ENCODE results near the gene LRP1B.

The LRP1B gene

GRCh38 chr2:141586985-141587384 is 543.8 kb downstream of the LRP1B start:
- Histone ChIP-seq H3K9me3 (ENCODE audit: control insufficient read depth, low read length) (no peaks in the 10 kb centered on the region), H3K4me3 (ENCODE audit: low read length) (no peak overlapping the region)

GRCh38 chr2:141582213-141582612 is 548.6 kb downstream of the LRP1B start:
- H3K4me1 ChIP-seq (ENCODE audit: control insufficient read depth, insufficient read depth, low read length): no peaks in the 10 kb centered on the region
- no peak overlapping the region for H3K9ac ChIP-seq (ENCODE audit: low read length)
- H3K9me3 ChIP-seq (ENCODE audit: control insufficient read depth, low read length): no peaks in the 10 kb centered on the region
- H3K36me3 ChIP-seq (ENCODE audit: control insufficient read depth, insufficient read depth, low read length, severe bottlenecking): no peaks in the 10 kb centered on the region
- H3K27me3 ChIP-seq (replicated peaks; ENCODE audit: control insufficient read depth, insufficient read depth, low read length): no peaks in the 10 kb centered on the region
- no peak overlapping the region for H3K4me3 ChIP-seq (ENCODE audit: low read length)
- no peak for DNase-seq (ENCODE audit: low read depth)

More at GRCh38 chr2:141586985-141587384, 543.8 kb downstream of the LRP1B start:
- Histone ChIP-seq H3K4me1 (ENCODE audit: control insufficient read depth, insufficient read depth, low read length) (no peaks in the 10 kb centered on the region), H3K27me3 (replicated peaks; ENCODE audit: control insufficient read depth, insufficient read depth, low read length) (no peaks in the 10 kb centered on the region), H3K9ac (ENCODE audit: low read length) (no peak overlapping the region), H3K36me3 (ENCODE audit: control insufficient read depth, insufficient read depth, low read length, severe bottlenecking) (no peaks in the 10 kb centered on the region)
- no peak for DNase-seq (ENCODE audit: low read depth)

- Histone ChIP-seq H3K27me3 (replicated peaks; ENCODE audit: control insufficient read depth, insufficient read depth, low read length) (no peaks in the 10 kb centered on the region), H3K4me3 (ENCODE audit: low read length) (no peak overlapping the region), H3K9ac (ENCODE audit: low read length) (no peak overlapping the region), H3K9me3 (ENCODE audit: control insufficient read depth, low read length) (no peaks in the 10 kb centered on the region), H3K4me1 (ENCODE audit: control insufficient read depth, insufficient read depth, low read length) (no peaks in the 10 kb centered on the region), H3K36me3 (ENCODE audit: control insufficient read depth, insufficient read depth, low read length, severe bottlenecking) (no peaks in the 10 kb centered on the region)
- DNase-seq (ENCODE audit: low read depth): no peak
Observed at GRCh38 chr2:141579071-141579470, 551.7 kb downstream of the LRP1B start.

- H3K4me3 ChIP-seq (ENCODE audit: low read length): no peak overlapping the region
- no peak for DNase-seq (ENCODE audit: low read depth)
Observed at GRCh38 chr2:141570474-141571131, 560.2 kb downstream of the LRP1B start.

GRCh38 chr2:141569941-141570340 is 560.9 kb downstream of the LRP1B start:
- H3K9me3 ChIP-seq (ENCODE audit: control insufficient read depth, low read length): peaks cover 2% of the 10 kb centered on the region

More at GRCh38 chr2:141570474-141571131, 560.2 kb downstream of the LRP1B start:
- Histone ChIP-seq H3K9me3 (ENCODE audit: control insufficient read depth, low read length) (peaks cover 2% of the 10 kb centered on the region), H3K9ac (ENCODE audit: low read length) (no peak overlapping the region), H3K36me3 (ENCODE audit: control insufficient read depth, insufficient read depth, low read length, severe bottlenecking) (no peaks in the 10 kb centered on the region), H3K27me3 (replicated peaks; ENCODE audit: control insufficient read depth, insufficient read depth, low read length) (no peaks in the 10 kb centered on the region), H3K4me1 (ENCODE audit: control insufficient read depth, insufficient read depth, low read length) (no peaks in the 10 kb centered on the region)

GRCh38 chr2:141565597-141565996 is 565.2 kb downstream of the LRP1B start:
- Histone ChIP-seq H3K9me3 (ENCODE audit: control insufficient read depth, low read length) (no peaks in the 10 kb centered on the region), H3K9ac (ENCODE audit: low read length) (no peak overlapping the region), H3K36me3 (ENCODE audit: control insufficient read depth, insufficient read depth, low read length, severe bottlenecking) (no peaks in the 10 kb centered on the region), H3K27me3 (replicated peaks; ENCODE audit: control insufficient read depth, insufficient read depth, low read length) (no peaks in the 10 kb centered on the region), H3K4me1 (ENCODE audit: control insufficient read depth, insufficient read depth, low read length) (no peaks in the 10 kb centered on the region), H3K4me3 (ENCODE audit: low read length) (no peak overlapping the region)
- no peak for DNase-seq (ENCODE audit: low read depth)

More at GRCh38 chr2:141569941-141570340, 560.9 kb downstream of the LRP1B start:
- no peak for DNase-seq (ENCODE audit: low read depth)
- Histone ChIP-seq H3K27me3 (replicated peaks; ENCODE audit: control insufficient read depth, insufficient read depth, low read length) (no peaks in the 10 kb centered on the region), H3K4me3 (ENCODE audit: low read length) (no peak overlapping the region), H3K9ac (ENCODE audit: low read length) (no peak overlapping the region), H3K36me3 (ENCODE audit: control insufficient read depth, insufficient read depth, low read length, severe bottlenecking) (no peaks in the 10 kb centered on the region), H3K4me1 (ENCODE audit: control insufficient read depth, insufficient read depth, low read length) (no peaks in the 10 kb centered on the region)

DNA sequence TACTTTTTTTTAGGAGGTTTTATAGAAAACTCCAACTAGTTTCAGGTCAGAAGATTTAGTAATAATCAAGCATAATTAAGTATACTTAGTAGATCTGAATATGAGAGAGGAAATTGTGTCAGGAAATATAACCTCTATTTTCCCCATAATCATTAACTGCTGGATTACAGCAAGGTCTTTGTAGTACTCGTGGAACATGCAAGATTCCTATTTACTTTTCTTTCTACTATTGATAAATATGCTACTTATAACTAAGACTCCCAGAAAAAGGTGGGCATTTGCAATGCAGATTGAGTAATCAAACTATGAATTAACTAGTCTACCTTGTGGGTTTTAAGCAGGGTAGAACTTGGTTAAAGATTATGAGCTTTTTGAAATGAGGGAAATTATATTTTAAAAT is 570.1 kb downstream of the LRP1B start:
- H3K27me3 ChIP-seq (replicated peaks; ENCODE audit: control insufficient read depth, insufficient read depth, low read length): no peaks in the 10 kb centered on the region
- no peak overlapping the region for H3K9ac ChIP-seq (ENCODE audit: low read length)
- no peaks in the 10 kb centered on the region for H3K36me3 ChIP-seq (ENCODE audit: control insufficient read depth, insufficient read depth, low read length, severe bottlenecking)
- H3K4me3 ChIP-seq (ENCODE audit: low read length): no peak overlapping the region
- no peaks in the 10 kb centered on the region for H3K9me3 ChIP-seq (ENCODE audit: control insufficient read depth, low read length)
- no peak for DNase-seq (ENCODE audit: low read depth)
- no peaks in the 10 kb centered on the region for H3K4me1 ChIP-seq (ENCODE audit: control insufficient read depth, insufficient read depth, low read length)

DNA sequence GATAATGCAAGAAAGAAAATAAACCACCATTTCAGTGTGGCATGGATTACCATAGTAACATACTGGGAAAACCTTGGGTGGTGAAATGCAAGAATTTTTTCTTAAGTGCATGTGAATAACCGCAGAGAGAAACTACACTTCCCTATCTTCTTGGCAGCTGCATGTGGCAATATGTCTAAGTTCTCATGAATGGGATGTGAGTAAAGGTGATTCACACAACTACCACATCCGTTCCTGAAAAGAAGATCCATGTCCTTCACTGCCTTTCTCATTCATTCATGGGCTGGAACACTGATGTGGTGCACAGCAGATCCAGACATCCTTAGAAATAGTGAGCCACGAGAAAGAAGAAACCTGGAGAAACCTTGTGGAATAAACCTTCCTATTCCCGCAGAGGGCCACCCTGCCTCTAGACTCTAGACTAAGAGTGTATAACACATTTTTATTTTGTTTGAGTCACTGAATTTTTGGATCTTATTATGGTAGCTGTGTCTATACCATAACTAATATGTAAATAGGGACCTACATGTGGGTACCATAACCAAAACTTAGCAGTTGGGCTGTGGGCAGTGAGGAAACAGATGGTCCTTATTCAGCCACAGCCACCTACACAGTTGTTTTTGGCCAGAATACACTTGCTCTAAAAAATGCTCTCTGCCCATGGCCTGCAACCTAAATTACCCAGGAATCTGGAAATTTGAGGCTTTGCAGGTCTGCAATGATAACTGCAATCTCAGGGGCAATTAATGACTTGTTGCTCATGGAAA is 573.3 kb downstream of the LRP1B start:
- no peaks in the 10 kb centered on the region for H3K4me1 ChIP-seq (ENCODE audit: control insufficient read depth, insufficient read depth, low read length)
- H3K9ac ChIP-seq (ENCODE audit: low read length): no peak overlapping the region
- no peak overlapping the region for H3K4me3 ChIP-seq (ENCODE audit: low read length)
- no peaks in the 10 kb centered on the region for H3K9me3 ChIP-seq (ENCODE audit: control insufficient read depth, low read length)
- no peaks in the 10 kb centered on the region for H3K27me3 ChIP-seq (replicated peaks; ENCODE audit: control insufficient read depth, insufficient read depth, low read length)
- DNase-seq (ENCODE audit: low read depth): peak; percentile 57
- no peaks in the 10 kb centered on the region for H3K36me3 ChIP-seq (ENCODE audit: control insufficient read depth, insufficient read depth, low read length, severe bottlenecking)

- H3K9ac ChIP-seq (ENCODE audit: low read length): no peak overlapping the region
- DNase-seq (ENCODE audit: low read depth): peak; percentile 26
- no peaks in the 10 kb centered on the region for H3K9me3 ChIP-seq (ENCODE audit: control insufficient read depth, low read length)
- H3K36me3 ChIP-seq (ENCODE audit: control insufficient read depth, insufficient read depth, low read length, severe bottlenecking): no peaks in the 10 kb centered on the region
- H3K4me3 ChIP-seq (ENCODE audit: low read length): no peak overlapping the region
- H3K27me3 ChIP-seq (replicated peaks; ENCODE audit: control insufficient read depth, insufficient read depth, low read length): no peaks in the 10 kb centered on the region
- no peaks in the 10 kb centered on the region for H3K4me1 ChIP-seq (ENCODE audit: control insufficient read depth, insufficient read depth, low read length)
Observed at GRCh38 chr2:141555876-141556470, 574.8 kb downstream of the LRP1B start.

- peak; percentile 46 for DNase-seq (ENCODE audit: low read depth)
- Histone ChIP-seq H3K4me1 (ENCODE audit: control insufficient read depth, insufficient read depth, low read length) (no peaks in the 10 kb centered on the region), H3K27me3 (replicated peaks; ENCODE audit: control insufficient read depth, insufficient read depth, low read length) (no peaks in the 10 kb centered on the region), H3K9ac (ENCODE audit: low read length) (no peak overlapping the region), H3K4me3 (ENCODE audit: low read length) (no peak overlapping the region), H3K9me3 (ENCODE audit: control insufficient read depth, low read length) (no peaks in the 10 kb centered on the region), H3K36me3 (ENCODE audit: control insufficient read depth, insufficient read depth, low read length, severe bottlenecking) (no peaks in the 10 kb centered on the region)
Observed at GRCh38 chr2:141554810-141555209, 576.0 kb downstream of the LRP1B start.

- Histone ChIP-seq H3K36me3 (ENCODE audit: control insufficient read depth, insufficient read depth, low read length, severe bottlenecking) (no peaks in the 10 kb centered on the region), H3K9me3 (ENCODE audit: control insufficient read depth, low read length) (no peaks in the 10 kb centered on the region), H3K9ac (ENCODE audit: low read length) (no peak overlapping the region), H3K4me1 (ENCODE audit: control insufficient read depth, insufficient read depth, low read length) (no peaks in the 10 kb centered on the region), H3K27me3 (replicated peaks; ENCODE audit: control insufficient read depth, insufficient read depth, low read length) (no peaks in the 10 kb centered on the region), H3K4me3 (ENCODE audit: low read length) (no peak overlapping the region)
- DNase-seq (ENCODE audit: low read depth): no peak
Observed at GRCh38 chr2:141534666-141535362, 596.0 kb downstream of the LRP1B start.
